ENCODE results near the gene ARPC1A.
"Not testable (repeated sequence)": the region's sequence is repeated elsewhere in the genome, so short reads cannot be mapped to it uniquely, and the experiment has no call there.

DNA sequence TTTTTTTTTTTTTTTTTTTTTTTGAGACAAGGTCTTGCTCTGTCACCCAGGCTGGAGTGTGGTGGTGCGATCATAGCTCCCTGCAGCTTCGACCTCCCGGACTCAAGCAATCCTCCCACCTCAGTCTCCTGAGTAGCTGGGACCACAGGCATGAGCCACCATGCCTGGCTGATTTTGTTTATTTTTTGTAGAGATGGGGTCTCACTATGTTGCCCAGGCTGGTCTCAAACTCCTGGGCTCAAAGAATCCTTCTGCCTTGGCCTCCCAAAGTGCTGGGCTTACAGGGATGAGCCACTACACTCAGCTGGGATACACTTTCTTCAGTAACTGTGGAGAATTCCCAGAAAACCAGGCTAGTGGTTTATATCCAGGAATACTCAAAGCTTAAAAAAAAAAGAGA lies 24.9 kb downstream of the ARPC1A start:
- TF ChIP-seq, protein P1, sequence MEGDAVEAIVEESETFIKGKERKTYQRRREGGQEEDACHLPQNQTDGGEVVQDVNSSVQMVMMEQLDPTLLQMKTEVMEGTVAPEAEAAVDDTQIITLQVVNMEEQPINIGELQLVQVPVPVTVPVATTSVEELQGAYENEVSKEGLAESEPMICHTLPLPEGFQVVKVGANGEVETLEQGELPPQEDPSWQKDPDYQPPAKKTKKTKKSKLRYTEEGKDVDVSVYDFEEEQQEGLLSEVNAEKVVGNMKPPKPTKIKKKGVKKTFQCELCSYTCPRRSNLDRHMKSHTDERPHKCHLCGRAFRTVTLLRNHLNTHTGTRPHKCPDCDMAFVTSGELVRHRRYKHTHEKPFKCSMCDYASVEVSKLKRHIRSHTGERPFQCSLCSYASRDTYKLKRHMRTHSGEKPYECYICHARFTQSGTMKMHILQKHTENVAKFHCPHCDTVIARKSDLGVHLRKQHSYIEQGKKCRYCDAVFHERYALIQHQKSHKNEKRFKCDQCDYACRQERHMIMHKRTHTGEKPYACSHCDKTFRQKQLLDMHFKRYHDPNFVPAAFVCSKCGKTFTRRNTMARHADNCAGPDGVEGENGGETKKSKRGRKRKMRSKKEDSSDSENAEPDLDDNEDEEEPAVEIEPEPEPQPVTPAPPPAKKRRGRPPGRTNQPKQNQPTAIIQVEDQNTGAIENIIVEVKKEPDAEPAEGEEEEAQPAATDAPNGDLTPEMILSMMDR (IDR thresholded peaks at IDR 0.05; ENCODE audit: insufficient read depth, low read depth, low read length): not testable (repeated sequence)
- TF ChIP-seq EZH2 (IDR thresholded peaks at IDR 0.05; ENCODE audit: insufficient read depth, low read length): not testable (repeated sequence)
